Mucosa of rectum (tissue), 2 donors: ENCODE data around the gene OR51V1.
"Not testable (repeated sequence)": the region's sequence is repeated elsewhere in the genome, so short reads cannot be mapped to it uniquely, and the experiment has no call there.

Experiments used
- H3K27ac ChIP-seq, 2 donors: one replicate each; pipeline ENCODE4 v1.7.0; 2013; ENCODE audit warnings: inconsistent platforms in 2 of 2, low read depth in 2 of 2, low read length in 2 of 2
- H3K27me3 ChIP-seq, 2 donors: one replicate each; pipeline ENCODE4 v1.7.0; 2013; ENCODE audit warnings: low read length in 2 of 2; ENCODE audit not compliant: control insufficient read depth in 2 of 2, insufficient read depth in 2 of 2
- H3K36me3 ChIP-seq, 2 donors: one replicate each; pipeline ENCODE4 v1.7.0; 2013; ENCODE audit warnings: low read length in 2 of 2; ENCODE audit not compliant: control insufficient read depth in 2 of 2, insufficient read depth in 2 of 2
- H3K4me1 ChIP-seq, 2 donors: one replicate each; pipeline ENCODE4 v1.7.0; 2013; ENCODE audit warnings: low read length in 2 of 2, mild to moderate bottlenecking in 1 of 2; ENCODE audit not compliant: control insufficient read depth in 2 of 2, insufficient read depth in 2 of 2
- H3K4me3 ChIP-seq, 2 donors: one replicate each; pipeline ENCODE4 v1.7.0; 2013; ENCODE audit warnings: low read length in 2 of 2
- H3K9ac ChIP-seq, 2 donors: one replicate each; pipeline ENCODE4 v1.7.0; 2013; ENCODE audit warnings: low read length in 2 of 2, low read depth in 1 of 2, mild to moderate bottlenecking in 1 of 2
- H3K9me3 ChIP-seq, 2 donors: one replicate each; pipeline ENCODE4 v1.7.0; 2013; ENCODE audit warnings: low read length in 2 of 2; ENCODE audit not compliant: control insufficient read depth in 2 of 2
- donor health status: healthy.
- donor health status: Normal muscosa, but diverticular disease.

OR51V1 gene, protein sequence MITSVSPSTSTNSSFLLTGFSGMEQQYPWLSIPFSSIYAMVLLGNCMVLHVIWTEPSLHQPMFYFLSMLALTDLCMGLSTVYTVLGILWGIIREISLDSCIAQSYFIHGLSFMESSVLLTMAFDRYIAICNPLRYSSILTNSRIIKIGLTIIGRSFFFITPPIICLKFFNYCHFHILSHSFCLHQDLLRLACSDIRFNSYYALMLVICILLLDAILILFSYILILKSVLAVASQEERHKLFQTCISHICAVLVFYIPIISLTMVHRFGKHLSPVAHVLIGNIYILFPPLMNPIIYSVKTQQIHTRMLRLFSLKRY

DNA sequence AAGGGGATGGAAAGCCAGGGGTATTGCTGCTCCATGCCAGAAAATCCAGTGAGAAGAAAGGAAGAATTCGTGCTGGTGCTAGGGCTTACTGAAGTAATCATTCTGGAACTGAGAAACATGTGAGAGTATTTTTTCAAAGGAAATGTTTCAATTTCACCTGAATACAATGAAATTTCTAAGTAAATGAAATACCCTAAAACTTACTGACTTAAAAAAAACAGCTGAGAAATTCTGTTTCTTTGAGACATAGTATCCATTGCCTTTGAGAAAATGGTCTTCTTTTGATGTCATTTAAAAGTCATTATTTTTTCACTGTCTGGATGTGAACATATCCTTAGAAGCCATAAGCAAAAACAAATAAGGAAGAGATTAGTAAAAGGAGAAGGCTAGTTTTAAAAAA lies at the start of gene OR51V1:
TSS of gene OR51V1 (minus strand) at position 101 of the 400 bp plus-strand sequence. CDS start at position 101, 0 bp downstream.
- Histone ChIP-seq H3K9ac (no peak within 1 kb of the TSS), H3K36me3 (no peaks in the 10 kb centered on the region), H3K27ac (no peak within 1 kb of the TSS), H3K4me3 (no peak within 1 kb of the TSS), H3K4me1 (no peaks in the 10 kb centered on the region), H3K27me3 (no peaks in the 10 kb centered on the region), H3K9me3 (no peaks in the 10 kb centered on the region)

DNA sequence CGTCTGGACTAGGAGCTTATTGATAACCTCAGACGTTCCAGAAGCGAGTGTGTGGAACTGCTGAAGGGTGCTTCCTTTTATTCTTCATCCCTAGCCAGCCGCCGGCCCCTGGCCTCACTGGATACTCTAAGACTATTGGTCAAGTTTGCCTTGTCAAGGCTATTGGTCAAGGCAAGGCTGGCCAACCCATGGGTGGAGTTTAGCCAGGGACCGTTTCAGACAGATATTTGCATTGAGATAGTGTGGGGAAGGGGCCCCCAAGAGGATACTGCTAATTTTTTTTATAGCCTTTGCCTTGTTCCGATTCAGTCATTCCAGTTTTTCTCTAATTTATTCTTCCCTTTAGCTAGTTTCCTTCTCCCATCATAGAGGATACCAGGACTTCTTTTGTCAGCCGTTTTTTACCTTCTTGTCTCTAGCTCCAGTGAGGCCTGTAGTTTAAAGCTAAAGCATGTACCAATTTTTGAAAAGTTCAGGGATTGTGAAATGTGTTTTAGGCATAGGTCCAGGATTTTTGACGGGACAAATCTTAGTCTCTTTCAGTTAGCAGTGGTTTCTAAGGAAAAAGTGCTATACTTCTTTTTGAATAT lies 49.4 kb upstream of the OR51V1 start, which contains the start of gene HBG1:
TSS of gene HBG1 (minus strand) at position 51 of the 590 bp plus-strand sequence. CDS start 53 bp downstream, outside the sequence.
- H3K4me1 ChIP-seq = not testable (repeated sequence)

DNA sequence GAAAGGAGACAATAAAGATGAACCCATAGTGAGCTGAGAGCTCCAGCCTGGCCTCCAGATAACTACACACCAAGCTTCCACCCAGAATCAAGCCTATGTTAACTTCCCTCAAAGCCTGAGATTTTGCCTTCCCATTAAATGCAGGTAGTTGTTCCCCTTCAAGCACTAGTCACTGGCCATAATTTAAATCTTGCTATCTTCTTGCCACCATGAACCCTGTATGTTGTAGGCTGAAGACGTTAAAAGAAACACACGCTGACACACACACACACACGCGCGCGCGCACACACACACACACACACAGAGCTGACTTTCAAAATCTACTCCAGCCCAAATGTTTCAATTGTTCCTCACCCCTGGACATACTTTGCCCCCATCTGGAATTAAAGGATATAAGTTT lies 48.0 kb upstream of the OR51V1 start:
- H3K36me3 ChIP-seq, H3K27me3 ChIP-seq, H3K9me3 ChIP-seq, H3K4me1 ChIP-seq, H3K9ac ChIP-seq, H3K4me3 ChIP-seq, H3K27ac ChIP-seq: not testable (repeated sequence)

More for the DNA sequence above, 49.4 kb upstream of the OR51V1 start, which contains the start of gene HBG1:
- not testable (repeated sequence) for H3K36me3 ChIP-seq, H3K9me3 ChIP-seq, H3K27me3 ChIP-seq, H3K9ac ChIP-seq, H3K4me3 ChIP-seq, H3K27ac ChIP-seq

DNA sequence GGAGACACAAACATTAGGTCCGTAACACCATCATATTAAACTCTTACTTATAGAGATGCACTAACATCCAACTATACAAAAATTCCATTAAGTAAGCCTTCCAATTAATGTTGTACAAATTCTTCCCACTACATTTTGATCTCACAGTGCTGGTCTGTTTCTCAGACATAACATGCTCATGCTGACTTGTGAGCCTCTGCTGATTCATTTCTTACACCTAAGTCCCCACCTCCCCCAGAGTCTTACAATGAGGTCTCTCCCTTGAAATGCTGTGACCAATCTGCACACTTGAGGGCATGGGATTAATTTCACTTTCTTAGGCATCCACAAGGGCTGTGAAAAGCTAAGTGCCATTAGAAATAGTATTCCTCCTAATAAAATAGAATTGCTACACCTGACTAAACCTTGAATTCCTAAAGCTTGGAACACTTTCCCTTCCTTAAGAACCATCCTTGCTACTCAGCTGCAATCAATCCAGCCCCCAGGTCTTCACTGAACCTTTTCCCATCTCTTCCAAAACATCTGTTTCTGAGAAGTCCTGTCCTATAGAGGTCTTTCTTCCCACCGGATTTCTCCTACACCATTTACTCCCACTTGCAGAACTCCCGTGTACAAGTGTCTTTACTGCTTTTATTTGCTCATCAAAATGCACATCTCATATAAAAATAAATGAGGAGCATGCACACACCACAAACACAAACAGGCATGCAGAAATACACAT lies 47.1 kb upstream of the OR51V1 start:
- Histone ChIP-seq H3K27me3 (no peaks in the 10 kb centered on the region), H3K27ac (no peak overlapping the region), H3K4me3 (no peak overlapping the region), H3K36me3 (no peaks in the 10 kb centered on the region), H3K4me1 (no peaks in the 10 kb centered on the region), H3K9ac (no peak overlapping the region), H3K9me3 (no peaks in the 10 kb centered on the region)

DNA sequence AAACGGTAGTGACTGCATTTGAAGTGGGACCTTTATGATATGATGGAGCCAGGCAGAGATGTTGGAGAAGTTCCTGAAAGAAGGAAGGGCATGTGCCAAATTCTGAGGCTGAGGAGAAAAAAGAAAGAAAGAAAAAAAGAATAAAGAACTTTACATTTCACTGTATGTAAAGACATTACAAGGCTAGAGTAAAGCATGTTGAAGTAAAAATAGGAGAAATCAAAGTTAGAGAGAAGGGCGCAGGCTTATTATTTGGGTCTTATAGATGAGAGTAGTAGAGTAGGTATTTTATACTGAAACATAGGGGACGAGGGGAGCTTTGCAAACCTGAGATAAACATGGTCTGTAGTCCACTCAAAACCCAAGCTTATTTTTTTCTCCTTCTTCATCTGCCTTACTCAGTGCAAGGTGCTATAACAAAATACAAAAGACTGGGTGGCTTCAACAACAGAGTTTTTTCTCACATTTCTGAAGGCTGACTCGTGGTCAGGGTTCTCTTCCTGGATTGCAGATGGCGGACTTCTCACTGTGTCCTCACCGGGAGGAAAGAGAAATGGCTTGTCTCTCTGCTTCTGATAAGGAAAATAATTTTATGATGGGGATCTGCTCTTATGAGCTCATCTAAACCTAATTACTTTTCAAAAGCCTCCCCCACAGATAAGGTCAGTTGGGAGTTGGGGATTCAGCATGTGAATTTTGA lies 46.4 kb upstream of the OR51V1 start:
- Histone ChIP-seq H3K27ac (no peak overlapping the region), H3K4me3 (no peak overlapping the region)

DNA sequence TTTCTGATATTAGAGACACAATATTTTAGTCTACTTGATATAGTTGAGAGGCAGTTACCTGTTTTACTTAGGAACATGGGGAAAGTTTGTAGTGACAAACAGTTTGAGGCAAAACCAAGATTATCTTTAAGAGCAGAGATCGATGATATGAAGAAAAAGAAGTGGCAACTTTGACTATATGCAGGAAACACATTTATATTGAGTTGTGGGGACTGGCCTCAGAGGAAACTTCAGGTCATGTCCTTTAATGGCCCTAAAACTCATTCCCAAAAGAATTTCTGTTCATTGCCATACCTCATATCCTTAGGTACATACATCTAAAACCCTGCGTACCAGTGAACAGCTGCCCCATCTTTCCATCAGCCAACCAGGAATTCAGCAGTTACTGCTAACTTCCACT lies 44.7 kb upstream of the OR51V1 start:
- Histone ChIP-seq H3K4me1 (no peaks in the 10 kb centered on the region), H3K9me3 (no peaks in the 10 kb centered on the region), H3K27me3 (no peaks in the 10 kb centered on the region), H3K27ac (no peak overlapping the region), H3K36me3 (no peaks in the 10 kb centered on the region), H3K4me3 (no peak overlapping the region), H3K9ac (no peak overlapping the region)

More for the DNA sequence above, 46.4 kb upstream of the OR51V1 start:
- Histone ChIP-seq H3K27me3 (no peaks in the 10 kb centered on the region), H3K9me3 (no peaks in the 10 kb centered on the region), H3K36me3 (no peaks in the 10 kb centered on the region), H3K9ac (no peak overlapping the region), H3K4me1 (no peaks in the 10 kb centered on the region)

DNA sequence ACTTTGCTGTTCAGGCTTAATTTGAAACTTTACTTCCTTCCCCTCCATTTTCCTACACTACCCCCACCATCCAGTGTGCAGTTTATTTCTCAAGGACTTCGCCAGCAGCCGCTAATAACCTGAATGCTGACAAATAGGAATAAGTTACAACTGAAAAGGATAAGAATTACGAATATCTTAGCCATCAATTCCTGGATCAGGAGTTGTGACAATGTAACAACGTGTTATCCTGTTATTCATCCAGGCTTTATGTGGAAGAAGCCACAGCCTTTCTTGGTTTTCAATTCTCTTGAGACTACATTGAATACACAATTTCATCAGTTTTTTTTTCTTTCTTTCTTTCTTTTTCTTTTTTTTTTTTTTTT lies 43.3 kb upstream of the OR51V1 start:
- Histone ChIP-seq H3K4me1 (no peaks in the 10 kb centered on the region), H3K4me3 (no peak overlapping the region), H3K27me3 (no peaks in the 10 kb centered on the region), H3K9ac (no peak overlapping the region), H3K27ac (no peak overlapping the region), H3K36me3 (no peaks in the 10 kb centered on the region), H3K9me3 (no peaks in the 10 kb centered on the region)

DNA sequence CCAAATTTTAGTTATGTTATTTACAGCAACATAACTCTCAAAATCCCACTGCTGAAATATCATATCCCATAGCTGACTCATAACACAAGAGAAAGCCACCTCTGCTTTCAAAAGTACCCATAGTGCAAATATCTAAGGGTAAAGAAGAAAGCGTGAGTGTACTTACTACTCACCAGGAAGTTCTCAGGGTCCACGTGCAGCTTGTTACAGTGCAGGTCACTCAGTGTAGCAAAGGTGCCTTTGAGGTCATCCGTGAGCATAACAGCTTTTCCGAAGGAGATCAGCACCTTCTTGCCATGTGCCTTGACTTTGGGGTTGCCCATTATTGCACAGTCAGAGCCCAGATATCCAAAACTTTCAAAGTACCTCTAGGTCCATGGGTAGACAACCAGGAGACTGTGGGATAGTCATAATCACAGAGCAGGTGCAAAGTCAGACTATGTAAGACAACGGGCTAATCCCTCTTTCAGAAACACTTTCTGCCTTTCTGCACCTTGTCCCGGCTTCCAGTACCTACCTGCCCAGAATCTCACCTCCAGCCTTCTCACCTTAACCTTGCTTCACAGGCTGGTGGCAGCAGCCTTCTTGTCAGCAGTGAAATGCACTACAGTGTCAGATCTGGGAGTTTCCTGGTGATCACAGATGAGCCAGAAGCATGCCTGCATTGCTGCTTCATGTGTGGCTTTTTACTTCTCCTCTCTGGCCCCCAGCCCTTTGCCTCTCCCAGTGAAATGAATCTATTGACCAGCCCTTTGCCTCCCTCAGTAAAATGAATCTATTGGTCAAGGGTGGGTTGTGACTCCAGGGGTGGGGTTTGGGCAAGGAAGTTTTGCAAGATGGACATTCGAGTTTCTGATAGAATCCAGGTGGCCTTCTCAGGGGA lies 42.7 kb upstream of the OR51V1 start:
- H3K27ac ChIP-seq = no peak overlapping the region
- no peaks in the 10 kb centered on the region for H3K4me1 ChIP-seq
- no peaks in the 10 kb centered on the region for H3K36me3 ChIP-seq
- H3K4me3 ChIP-seq = no peak overlapping the region
- H3K9ac ChIP-seq = no peak overlapping the region
- H3K9me3 ChIP-seq = no peaks in the 10 kb centered on the region
- no peaks in the 10 kb centered on the region for H3K27me3 ChIP-seq

DNA sequence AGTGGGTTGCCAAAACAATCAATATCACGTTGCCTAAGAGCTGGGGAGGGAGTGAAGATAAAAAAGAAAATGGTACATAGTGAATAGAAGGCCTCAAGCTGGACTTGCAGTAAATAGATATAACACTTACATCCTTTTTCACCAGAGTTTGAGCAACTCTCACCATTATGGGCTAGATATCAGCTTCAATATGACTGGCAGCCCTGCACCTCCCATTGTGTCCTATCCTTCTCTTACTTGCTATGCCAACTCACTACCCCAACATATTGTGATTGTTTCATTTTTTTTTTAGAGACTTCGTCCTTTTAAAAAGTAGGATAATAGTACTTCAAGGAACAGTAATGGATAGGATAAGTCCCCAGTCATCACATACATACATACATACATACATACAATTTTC lies 41.7 kb upstream of the OR51V1 start:
- Histone ChIP-seq H3K9ac (no peak overlapping the region), H3K4me3 (no peak overlapping the region), H3K27me3 (no peaks in the 10 kb centered on the region), H3K36me3 (no peaks in the 10 kb centered on the region), H3K9me3 (no peaks in the 10 kb centered on the region), H3K4me1 (no peaks in the 10 kb centered on the region), H3K27ac (no peak overlapping the region)
